BLaER1 (cell line): ENCODE measurements around the gene TEX52.
"Not testable (repeated sequence)": the region's sequence is repeated elsewhere in the genome, so short reads cannot be mapped to it uniquely, and the experiment has no call there.

Experiments
- H3K27ac ChIP-seq: shearing (Covaris generic); formaldehyde crosslinking; 2 replicates; pipeline ENCODE4 v1.8.1; 2022
- H3K27me3 ChIP-seq: shearing (Covaris generic); formaldehyde crosslinking; 2 replicates; pipeline ENCODE4 v1.8.1; 2022
- H3K36me3 ChIP-seq: shearing (Covaris generic); formaldehyde crosslinking; 2 replicates; pipeline ENCODE4 v1.8.1; 2022
- H3K4me1 ChIP-seq: shearing (Covaris generic); formaldehyde crosslinking; 2 replicates; pipeline ENCODE4 v1.8.1; 2022
- H3K4me2 ChIP-seq: shearing (Covaris generic); formaldehyde crosslinking; 2 replicates; pipeline ENCODE4 v1.8.1; 2022
- H3K4me3 ChIP-seq: shearing (Covaris generic); formaldehyde crosslinking; 2 replicates; pipeline ENCODE4 v1.8.1; 2022
- H3K9ac ChIP-seq: shearing (Covaris generic); formaldehyde crosslinking; 2 replicates; pipeline ENCODE4 v1.8.1; 2022
- H3K9me3 ChIP-seq: shearing (Covaris generic); formaldehyde crosslinking; 2 replicates; pipeline ENCODE4 v1.8.1; 2022
- H4K20me1 ChIP-seq: shearing (Covaris generic); formaldehyde crosslinking; 2 replicates; pipeline ENCODE4 v1.8.1; 2022
- Cebpa-rat ChIP-seq: shearing (Covaris generic); IDR thresholded peaks from 2 replicates; pipeline ENCODE4 v1.8.1; 2022

Gene TEX52

GRCh38 chr12:2890388-2891239 lies 33.8 kb upstream of the TEX52 start, which contains the start of gene TULP3:
TULP3 (plus strand) TSS chr12:2890891; CDS start chr12:2890948, 57 bp downstream.
- H3K9ac ChIP-seq, result peak within 1 kb of the TSS; percentile 84
- H3K4me2 ChIP-seq, result peak within 1 kb of the TSS; percentile 93
- no peaks in the 10 kb centered on the region for H3K9me3 ChIP-seq
- no peaks in the 10 kb centered on the region for H4K20me1 ChIP-seq
- peaks cover 27% of the 10 kb centered on the region for H3K4me1 ChIP-seq
- H3K27ac ChIP-seq, result peak within 1 kb of the TSS; percentile 74
- no peaks in the 10 kb centered on the region for H3K27me3 ChIP-seq
- no peak for TF ChIP-seq Cebpa-rat
- peak within 1 kb of the TSS; percentile 96 for H3K4me3 ChIP-seq
- peaks cover 39% of the 10 kb centered on the region for H3K36me3 ChIP-seq

- Histone ChIP-seq H3K4me2 (peak overlapping the region; percentile 93), H3K27me3 (no peaks in the 10 kb centered on the region), H3K9ac (peak overlapping the region; percentile 84), H3K27ac (peak overlapping the region; percentile 74), H3K36me3 (peaks cover 40% of the 10 kb centered on the region), H3K4me1 (peaks cover 31% of the 10 kb centered on the region), H3K9me3 (no peaks in the 10 kb centered on the region), H4K20me1 (no peaks in the 10 kb centered on the region), H3K4me3 (peak overlapping the region; percentile 96)
- no peak for TF ChIP-seq Cebpa-rat
These were observed 33.2 kb upstream of the TEX52 start for GRCh38 chr12:2890001-2890387.

GRCh38 chr12:2886768-2887450 lies 30.1 kb upstream of the TEX52 start:
- Histone ChIP-seq H3K36me3 (peaks cover 49% of the 10 kb centered on the region), H3K27ac (no peak overlapping the region), H3K9me3 (no peaks in the 10 kb centered on the region), H3K9ac (no peak overlapping the region), H3K4me2 (no peak overlapping the region), H3K27me3 (no peaks in the 10 kb centered on the region), H3K4me3 (no peak overlapping the region), H3K4me1 (peaks cover 39% of the 10 kb centered on the region), H4K20me1 (peaks cover 7% of the 10 kb centered on the region; the same call in 1 of the 2 replicates)
- no peak for TF ChIP-seq Cebpa-rat

GRCh38 chr12:2884810-2885209 lies 28.0 kb upstream of the TEX52 start:
- H3K27me3 ChIP-seq, result no peaks in the 10 kb centered on the region
- no peak overlapping the region for H3K9ac ChIP-seq
- H3K9me3 ChIP-seq, result no peaks in the 10 kb centered on the region
- H3K27ac ChIP-seq, result no peak overlapping the region
- peaks cover 26% of the 10 kb centered on the region for H3K4me1 ChIP-seq
- H3K4me3 ChIP-seq, result no peak overlapping the region
- H4K20me1 ChIP-seq, result peaks cover 8% of the 10 kb centered on the region; the same call in 1 of the 2 replicates
- H3K4me2 ChIP-seq, result peak overlapping the region; percentile 51
- H3K36me3 ChIP-seq, result peaks cover 67% of the 10 kb centered on the region
- no peak for TF ChIP-seq Cebpa-rat

- no peak overlapping the region for H3K27ac ChIP-seq
- no peaks in the 10 kb centered on the region for H3K27me3 ChIP-seq
- no peak overlapping the region for H3K9ac ChIP-seq
- peaks cover 8% of the 10 kb centered on the region; the same call in 1 of the 2 replicates for H4K20me1 ChIP-seq
- H3K4me1 ChIP-seq, result peaks cover 53% of the 10 kb centered on the region
- peaks cover 37% of the 10 kb centered on the region for H3K36me3 ChIP-seq
- no peak for TF ChIP-seq Cebpa-rat
- H3K9me3 ChIP-seq, result no peaks in the 10 kb centered on the region
- H3K4me3 ChIP-seq, result no peak overlapping the region
- H3K4me2 ChIP-seq, result no peak overlapping the region
These were observed 23.0 kb upstream of the TEX52 start for GRCh38 chr12:2879853-2880252.

- peak overlapping the region; percentile 94 for H3K27ac ChIP-seq
- H3K9me3 ChIP-seq, result no peaks in the 10 kb centered on the region
- H3K36me3 ChIP-seq, result peaks cover 44% of the 10 kb centered on the region
- H3K9ac ChIP-seq, result peak overlapping the region; percentile 93
- H3K27me3 ChIP-seq, result no peaks in the 10 kb centered on the region
- TF ChIP-seq Cebpa-rat, result peak; percentile 88
- H3K4me3 ChIP-seq, result peak overlapping the region; percentile 95
- peak overlapping the region; percentile 90 for H3K4me2 ChIP-seq
- H3K4me1 ChIP-seq, result peaks cover 40% of the 10 kb centered on the region
- H4K20me1 ChIP-seq, result peaks cover 8% of the 10 kb centered on the region; the same call in 1 of the 2 replicates
These were observed 21.3 kb upstream of the TEX52 start for GRCh38 chr12:2877953-2878732.

- H4K20me1 ChIP-seq, result peaks cover 12% of the 10 kb centered on the region; the same call in 1 of the 2 replicates
- TF ChIP-seq Cebpa-rat, result no peak
- H3K4me3 ChIP-seq, result peak within 1 kb of the TSS; percentile 95
- H3K4me2 ChIP-seq, result peak within 1 kb of the TSS; percentile 90
- H3K4me1 ChIP-seq, result peaks cover 40% of the 10 kb centered on the region
- H3K27me3 ChIP-seq, result no peaks in the 10 kb centered on the region
- peak within 1 kb of the TSS; percentile 93 for H3K9ac ChIP-seq
- H3K9me3 ChIP-seq, result no peaks in the 10 kb centered on the region
- H3K36me3 ChIP-seq, result peaks cover 53% of the 10 kb centered on the region
- H3K27ac ChIP-seq, result peak within 1 kb of the TSS; percentile 94
These were observed 20.5 kb upstream of the TEX52 start, which contains the start of the genes FOXM1 and RHNO1 for GRCh38 chr12:2877047-2877952. FOXM1 (minus strand) TSS chr12:2877174; CDS start chr12:2874478, 2,696 bp downstream. RHNO1 (plus strand) TSS chr12:2877223; CDS start chr12:2885367, 8,144 bp downstream.

- 0 out of 2 replicates have a peak, but pooled peaks cover 13% of the 10 kb centered on the region for H4K20me1 ChIP-seq
- H3K4me3 ChIP-seq, result peak overlapping the region; percentile 95
- no peaks in the 10 kb centered on the region for H3K27me3 ChIP-seq
- peak overlapping the region; percentile 94 for H3K27ac ChIP-seq
- TF ChIP-seq Cebpa-rat, result no peak
- H3K9ac ChIP-seq, result peak overlapping the region; percentile 93
- peaks cover 59% of the 10 kb centered on the region for H3K36me3 ChIP-seq
- peaks cover 40% of the 10 kb centered on the region for H3K4me1 ChIP-seq
- no peaks in the 10 kb centered on the region for H3K9me3 ChIP-seq
- peak overlapping the region; percentile 90 for H3K4me2 ChIP-seq
These were observed 19.7 kb upstream of the TEX52 start for GRCh38 chr12:2876431-2877046.

- H3K9ac ChIP-seq, H3K27me3 ChIP-seq, H3K9me3 ChIP-seq, H3K27ac ChIP-seq, H3K4me2 ChIP-seq, H3K4me1 ChIP-seq, H3K4me3 ChIP-seq: not testable (repeated sequence)
- Histone ChIP-seq H3K36me3 (peaks cover 100% of the 10 kb centered on the region), H4K20me1 (0 out of 2 replicates have a peak, but pooled peaks cover 13% of the 10 kb centered on the region)
These were observed 12.3 kb upstream of the TEX52 start for GRCh38 chr12:2868986-2869632.
